Hematopoietic multipotent progenitor cell (in vitro differentiated cells): ENCODE results near the gene GFM1. TPM values are rescaled to one million over a fixed set of nuclear protein-coding genes. Genes with fewer than 3 reads are reported as not detected.

Experiments used
- DNase-seq, 3 donors: peaks; one replicate each; pipeline ENCODE4 v3.0.0-alpha.2; 2011 to 2015; ENCODE audit warnings: low read depth in 2 of 3, low spot score in 2 of 3
- total RNA-seq: library from RNA; depleted of rRNA; stranded (reverse); fragments of >200 nt; gene quantifications from one replicate; pipeline ENCODE4 v1.2.3, GENCODE V29; 2012

Gene GFM1
- total RNA-seq: 19.7 TPM

DNA sequence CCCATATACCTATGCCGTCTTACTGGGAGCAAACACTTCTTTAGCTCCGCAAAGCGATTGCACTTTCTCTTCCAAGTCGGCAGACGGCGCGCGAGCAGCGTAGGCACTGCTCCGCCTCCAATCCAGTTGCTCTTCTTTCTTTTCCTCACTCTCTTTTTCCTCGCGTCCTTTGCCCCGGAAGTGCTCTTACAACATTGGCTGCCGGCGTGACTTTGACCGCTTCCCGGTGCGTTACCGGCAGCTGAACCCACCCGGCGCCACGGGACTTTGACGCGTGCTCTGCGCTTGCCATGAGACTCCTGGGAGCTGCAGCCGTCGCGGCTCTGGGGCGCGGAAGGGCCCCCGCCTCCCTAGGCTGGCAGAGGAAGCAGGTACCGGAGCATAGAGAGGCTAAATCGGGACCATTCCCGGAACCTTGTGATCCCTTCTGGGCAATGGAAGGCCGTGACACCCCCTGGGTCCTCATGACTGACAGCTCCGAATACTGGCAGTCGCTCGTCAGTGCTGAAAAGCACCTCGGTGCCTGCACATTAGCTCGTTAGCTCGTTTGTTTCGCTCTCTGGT lies at the start of gene GFM1:
Gene GFM1, plus strand, starts transcription at position 183 of the 564 bp plus-strand sequence. Its CDS starts 108 bp downstream, at position 291.
- DNase-seq: peak; percentile 83 to 98 (median 96)

DNA sequence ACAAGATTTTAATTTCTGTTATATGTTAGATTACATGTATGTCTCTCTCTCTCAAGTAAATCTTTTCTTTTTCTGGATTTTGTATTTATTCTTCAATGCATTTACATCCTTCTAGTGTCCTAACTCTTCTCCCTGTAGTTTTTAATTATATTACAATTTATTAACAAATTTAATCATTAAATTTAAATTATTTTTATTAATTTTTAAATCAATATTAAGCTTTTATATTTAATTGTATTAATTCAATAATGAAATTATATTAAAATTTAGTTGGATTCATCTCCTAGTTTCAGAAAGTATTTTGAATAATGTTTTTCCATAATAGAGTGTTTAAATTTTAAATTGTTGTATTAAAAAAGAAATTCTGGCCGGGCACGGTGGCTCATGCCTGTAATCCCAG lies 43.5 kb upstream of the GFM1 start:
- DNase-seq: no peak

DNA sequence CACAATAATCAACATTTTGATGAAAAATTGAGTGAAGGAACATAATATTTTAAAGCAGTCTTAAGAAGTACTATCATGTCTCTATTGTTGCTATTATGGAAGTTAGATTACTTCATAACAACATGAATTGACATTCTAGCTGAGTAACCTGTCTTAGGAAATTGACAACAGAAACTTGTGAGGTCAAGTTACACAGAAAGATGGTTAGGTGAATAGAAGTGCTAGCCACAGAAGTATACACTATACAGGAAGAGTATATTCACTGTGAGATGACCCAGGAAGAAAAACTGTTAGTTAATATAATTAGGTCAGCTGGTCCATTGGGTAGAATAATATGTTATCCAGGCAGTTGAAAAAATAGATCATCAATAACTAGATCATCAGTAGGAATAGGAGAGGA lies 42.1 kb upstream of the GFM1 start:
- DNase-seq: no peak

DNA sequence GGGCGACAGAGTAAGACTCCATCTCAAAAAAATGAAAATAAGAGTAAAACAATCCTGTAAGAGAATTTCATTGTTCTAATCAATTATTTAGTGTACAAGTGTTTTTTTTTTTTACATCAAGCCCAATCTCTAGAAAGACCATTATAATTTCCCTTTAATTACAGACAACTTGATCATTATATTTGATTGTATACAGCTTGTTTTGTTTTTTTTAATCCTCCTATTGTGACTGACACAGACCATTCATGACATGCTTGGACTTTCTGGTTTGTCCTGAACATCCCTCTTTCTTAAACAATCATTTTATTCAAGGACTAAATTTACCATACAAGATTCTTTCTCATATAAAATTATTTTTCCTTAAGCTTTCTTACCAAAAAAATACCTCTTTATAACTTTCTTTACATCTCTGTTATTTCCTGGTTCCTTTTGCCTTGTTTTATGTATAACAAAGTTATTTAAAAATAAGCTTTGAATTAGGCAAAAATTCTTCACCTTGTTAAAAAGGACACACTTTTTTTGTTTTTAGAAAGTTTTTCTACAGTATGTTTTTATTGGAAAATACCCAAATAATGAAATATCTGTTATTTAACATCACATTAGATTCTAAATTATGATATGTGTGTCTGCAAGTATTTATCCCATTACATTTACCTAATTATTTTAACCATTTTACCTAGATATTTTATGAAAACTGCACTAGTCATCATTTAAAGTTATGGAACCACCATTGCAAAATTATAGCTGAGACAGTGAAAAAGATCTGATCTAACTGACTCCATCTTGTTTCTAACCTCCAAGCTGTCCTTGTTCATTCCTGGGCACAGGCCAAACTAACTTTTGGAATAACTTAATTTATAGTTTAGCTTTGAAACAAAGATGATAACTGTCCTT lies 26.1 kb upstream of the GFM1 start:
- DNase-seq: no peak

DNA sequence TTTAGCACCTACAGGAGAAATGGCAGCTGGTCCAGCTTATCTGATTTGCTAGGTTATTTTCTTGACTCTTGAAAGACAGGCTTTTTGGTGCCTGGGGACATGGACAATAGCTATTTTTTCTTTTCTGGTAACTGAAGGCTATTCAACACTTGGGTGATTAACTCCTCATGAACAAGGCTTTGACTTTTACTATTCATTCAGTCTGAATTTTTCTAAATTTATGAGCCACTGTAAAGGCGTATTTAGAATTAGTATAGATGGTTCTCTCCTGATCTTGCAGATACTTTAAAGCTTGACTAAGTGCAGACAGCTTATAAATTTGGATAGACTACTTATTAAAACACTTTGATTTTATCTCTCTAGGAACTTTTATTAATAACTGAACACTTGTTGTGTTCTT lies 18.4 kb upstream of the GFM1 start:
- no peak for DNase-seq

DNA sequence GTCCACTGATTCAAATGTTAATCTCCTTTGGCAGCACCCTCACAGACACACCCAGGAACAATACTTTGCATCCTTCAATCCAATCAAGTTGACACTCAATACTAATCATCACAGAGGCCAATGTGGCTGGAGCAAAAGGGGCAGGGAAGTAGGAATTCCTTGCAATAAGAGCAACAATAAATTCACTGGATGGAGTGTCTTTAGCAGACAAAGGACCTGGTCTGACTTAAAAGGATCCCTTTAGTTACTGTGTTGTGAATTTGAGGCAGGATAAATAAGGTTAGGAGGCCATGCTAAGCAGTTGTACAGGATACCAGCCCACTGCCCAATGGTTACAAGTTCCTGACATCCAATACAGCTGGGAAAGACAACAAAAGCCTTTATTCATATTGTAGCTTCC lies 12.3 kb upstream of the GFM1 start:
- DNase-seq: no peak

DNA sequence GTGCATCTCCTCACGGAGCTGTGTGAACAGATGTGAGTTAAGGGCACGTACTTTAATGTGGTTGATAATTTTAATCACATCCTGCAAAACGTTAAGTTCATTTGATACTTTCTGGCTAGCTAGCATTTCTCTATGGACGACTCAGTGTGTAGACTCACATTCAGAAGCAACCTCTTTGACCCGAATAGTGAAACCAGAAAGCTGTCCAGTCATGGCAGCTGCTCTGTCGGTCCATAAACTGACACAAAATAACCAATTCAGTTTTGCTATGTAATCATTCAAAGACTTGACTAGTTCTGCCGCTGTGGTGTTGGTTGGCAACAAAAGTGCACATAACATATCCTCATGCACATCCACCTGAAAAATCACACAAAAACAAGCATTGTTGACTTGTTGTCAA lies 3.7 kb upstream of the GFM1 start:
- DNase-seq: no peak

DNA sequence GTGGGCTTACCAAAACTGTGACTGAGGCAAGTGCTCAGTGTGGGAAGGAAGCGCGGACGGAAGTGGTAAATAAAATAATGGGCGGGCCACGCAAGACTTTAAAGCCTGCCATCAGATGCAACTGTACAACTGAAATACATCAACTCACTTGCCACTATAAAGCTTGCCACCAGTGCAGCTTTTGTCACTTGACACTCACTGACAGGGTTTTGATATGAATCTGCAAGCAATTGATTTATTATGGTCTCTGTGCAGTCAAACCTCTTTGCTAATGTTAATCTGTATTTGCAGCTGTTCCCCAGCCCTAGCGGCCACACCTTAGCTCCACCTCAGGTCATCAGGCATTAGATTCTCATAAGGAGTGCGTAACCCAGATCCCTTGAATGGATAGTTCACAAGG lies 2.3 kb upstream of the GFM1 start:
- DNase-seq: no peak

DNA sequence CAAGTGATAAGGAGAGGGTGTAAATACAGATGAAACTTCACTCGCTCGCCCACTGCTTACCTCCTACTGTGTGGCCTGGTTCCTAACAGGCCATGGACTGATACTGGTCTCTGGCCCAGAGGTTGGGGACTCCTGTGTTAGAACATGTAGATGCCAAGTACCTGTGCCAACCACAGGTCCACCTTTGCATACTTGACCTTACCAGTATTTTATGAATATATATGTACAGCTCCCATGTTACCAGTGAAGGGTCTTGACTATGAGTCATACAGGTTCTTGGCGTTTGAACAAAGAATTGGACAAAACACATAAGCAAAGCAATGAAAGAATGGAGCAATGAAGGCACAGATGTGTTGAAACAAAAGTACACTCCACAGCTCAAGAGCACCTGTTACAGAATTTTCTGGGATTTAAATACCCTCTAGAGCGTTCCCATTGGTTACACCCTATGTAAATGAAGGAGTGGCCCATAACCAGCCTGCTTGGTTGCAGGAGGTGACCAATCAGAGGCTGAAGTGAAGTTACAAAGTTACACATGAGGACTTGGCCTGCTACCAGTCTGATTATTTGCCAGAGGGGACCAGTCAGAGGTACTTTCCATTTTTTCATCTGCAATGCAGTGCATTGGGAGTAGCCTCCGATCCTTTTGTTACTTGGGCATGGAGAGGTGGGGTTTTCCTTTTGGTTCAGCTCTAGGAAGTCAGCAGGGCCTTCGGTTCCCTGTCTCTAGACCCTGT lies 1.7 kb upstream of the GFM1 start:
- DNase-seq: no peak

DNA sequence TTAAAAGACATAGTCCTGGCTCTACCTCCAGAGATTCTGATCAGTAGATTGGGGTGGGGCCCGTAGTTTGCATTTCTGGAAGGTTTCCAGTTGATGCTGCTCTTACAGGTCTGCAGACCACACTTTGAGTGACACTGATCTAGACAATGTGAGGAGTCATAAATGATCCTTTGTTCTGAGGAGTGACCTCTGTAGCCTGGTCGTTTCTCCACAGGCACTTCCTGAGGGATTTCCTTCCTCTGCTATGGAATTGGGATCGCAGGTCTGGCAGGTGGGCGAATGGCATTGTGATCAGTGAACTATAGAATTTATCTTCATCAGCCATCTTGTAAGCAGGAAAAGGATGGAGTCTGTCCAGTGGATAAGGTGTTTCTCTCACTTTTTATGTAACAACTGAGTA lies 5.5 kb downstream of the GFM1 start:
- DNase-seq: no peak

DNA sequence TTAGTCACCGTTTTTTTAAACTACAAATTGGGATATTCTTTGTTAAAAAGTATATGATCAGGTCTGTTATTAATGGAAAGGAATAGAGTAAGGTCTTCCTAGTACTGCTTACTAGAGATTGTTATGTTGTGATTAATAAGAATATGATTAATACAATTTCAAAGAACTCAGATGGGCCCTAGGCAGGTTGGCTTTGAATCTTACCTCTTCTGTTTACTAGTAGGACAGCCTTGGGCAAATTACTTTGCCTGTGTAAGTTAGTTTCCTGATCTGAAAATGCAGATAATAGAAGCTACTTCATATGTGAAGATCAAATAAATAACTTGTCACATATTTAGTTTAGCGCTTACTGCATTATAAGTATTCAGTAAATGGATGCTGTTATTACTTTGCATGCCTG lies 6.9 kb downstream of the GFM1 start:
- DNase-seq: no peak

DNA sequence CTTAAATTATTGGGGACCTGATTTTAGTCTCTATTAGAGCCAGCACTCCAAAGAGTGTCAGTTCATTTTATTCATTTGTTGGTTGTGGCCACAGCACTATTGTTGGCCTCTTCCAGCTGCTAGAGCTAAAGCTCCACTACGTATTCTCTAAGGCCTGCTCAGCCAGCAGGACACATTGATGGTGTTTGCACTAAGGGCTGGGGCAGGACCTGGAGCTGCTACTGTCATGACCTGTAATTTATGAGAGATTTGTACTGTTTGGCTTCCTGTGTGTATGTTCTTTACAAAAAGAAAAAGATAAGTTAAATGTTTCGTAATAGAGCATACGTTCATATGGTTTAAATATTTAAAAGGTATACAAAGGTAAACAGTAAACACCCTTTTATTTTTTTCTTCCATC lies 8.1 kb downstream of the GFM1 start:
- no peak for DNase-seq

DNA sequence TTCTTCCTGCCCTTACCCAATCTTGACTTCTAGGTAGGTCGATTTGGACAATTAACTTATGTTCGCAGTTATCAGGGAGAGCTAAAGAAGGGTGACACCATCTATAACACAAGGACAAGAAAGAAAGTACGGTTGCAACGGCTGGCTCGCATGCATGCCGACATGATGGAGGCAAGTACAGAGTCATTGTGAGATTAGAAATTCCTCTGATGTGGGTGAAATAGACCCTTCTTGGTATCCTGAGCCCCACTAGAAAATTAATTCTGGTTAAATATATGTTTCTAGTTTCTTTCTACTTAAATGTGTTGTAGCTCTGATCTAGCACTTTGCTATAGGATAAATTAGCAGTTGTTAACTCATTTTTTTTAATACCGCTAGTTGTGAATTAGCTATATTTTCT lies 14.6 kb downstream of the GFM1 start:
- no peak for DNase-seq

DNA sequence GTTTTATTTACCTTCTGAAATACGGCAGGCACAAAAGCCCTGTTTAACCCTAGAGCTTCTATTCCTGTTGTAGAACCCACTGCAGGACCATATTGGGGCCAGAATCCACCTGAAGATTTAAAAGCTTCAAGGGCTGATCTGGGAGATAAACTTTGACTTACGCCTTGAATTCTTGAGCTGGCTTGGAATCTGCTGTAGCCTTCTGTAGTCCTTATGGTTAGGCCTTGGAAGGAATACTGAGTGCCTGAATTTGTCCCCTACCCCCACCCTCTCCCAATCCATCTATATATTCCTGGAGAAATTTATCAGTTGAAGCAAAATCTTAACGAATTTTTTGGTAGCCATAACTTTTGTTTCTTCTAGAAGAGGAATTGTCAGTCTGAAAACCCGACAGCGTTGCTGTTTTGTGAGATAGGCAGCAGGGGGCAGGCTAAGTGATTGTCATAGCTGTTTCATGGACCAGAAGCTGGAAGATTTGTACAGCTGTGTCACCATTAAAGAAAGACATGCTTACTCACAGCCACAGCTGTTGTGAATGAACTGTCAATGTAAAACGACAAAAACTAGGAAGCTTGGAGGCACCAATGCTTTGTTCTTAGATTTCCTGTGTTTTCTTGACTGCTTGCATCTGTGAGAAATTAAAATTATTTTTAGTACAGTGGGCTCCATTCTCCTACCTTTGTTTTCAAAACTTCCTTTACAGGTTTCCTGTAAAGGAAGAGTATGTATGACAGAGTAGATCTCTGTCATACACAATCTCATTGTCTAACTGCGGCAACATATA lies 15.3 kb downstream of the GFM1 start:
- peak in 2 of 3 donors; percentile 77 to 88 for DNase-seq

DNA sequence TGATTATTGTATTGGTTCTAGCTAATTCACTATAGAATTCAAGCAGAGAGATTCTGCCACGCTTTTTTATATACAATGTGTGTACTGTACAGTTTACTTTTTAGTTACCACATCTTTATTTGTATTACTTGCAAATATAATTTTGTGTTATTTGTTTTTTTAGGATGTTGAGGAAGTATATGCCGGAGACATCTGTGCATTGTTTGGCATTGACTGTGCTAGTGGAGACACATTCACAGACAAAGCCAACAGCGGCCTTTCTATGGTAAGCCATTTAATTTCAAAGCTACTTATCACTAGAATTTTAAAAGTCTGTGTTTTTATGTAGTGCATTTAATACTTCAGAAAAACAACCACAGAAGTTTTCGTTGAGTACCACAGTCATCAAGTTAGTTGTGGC lies 16.4 kb downstream of the GFM1 start:
- no peak for DNase-seq

DNA sequence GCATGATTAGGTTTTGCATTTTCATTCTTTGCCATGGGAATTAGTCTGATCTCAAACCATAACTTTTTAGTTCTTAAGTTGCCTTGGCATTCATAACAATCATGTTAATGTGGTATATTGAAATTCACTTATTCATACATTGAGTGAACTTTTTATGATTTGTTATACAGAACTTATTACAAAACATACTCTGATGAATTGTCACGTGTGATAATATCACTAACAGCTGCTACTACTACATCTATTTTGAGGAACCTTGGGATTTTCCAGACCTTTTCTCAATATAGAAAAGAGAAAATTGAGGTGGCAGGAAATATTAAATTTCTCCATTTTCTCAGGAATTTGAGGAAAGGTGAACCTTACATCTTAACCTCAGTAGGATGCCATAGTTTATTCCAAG lies 18.9 kb downstream of the GFM1 start:
- no peak for DNase-seq

DNA sequence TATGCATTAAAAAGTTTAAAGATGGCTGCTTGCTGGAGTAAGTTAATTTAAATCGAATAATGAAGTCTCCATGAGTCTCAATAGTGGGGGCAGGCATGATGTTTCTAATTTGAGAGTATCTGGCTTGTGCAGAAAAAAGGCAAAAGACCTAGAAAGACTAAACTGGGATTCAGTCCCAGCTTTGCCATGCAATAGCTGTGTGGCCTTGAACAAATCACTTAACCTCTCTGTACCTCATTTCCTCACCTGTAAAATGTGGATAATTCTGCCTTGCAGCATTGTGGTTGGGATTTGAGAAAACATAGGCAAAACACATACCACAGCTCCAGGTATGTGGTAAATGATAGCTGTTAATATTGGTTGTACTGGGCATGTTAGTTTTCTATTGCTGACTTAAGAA lies 19.5 kb downstream of the GFM1 start:
- DNase-seq: no peak

DNA sequence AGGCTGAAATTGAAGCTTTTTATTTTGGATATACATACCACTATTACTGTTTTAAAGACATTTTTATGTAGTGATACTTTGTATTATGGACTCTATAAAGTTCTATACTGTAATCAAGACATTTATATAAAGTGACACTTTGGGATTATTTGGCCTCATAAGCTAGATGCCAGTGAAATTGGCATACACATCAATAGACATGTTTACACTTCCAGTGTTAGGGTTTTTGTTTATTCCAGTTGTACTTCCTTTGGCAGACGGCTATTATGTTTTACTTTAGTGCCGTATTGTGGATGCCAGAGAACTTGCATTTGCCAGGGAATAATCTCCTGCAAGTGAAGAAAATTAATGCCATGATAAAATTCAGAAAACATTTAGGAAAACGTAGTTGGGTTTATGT lies 22.1 kb downstream of the GFM1 start:
- no peak for DNase-seq

DNA sequence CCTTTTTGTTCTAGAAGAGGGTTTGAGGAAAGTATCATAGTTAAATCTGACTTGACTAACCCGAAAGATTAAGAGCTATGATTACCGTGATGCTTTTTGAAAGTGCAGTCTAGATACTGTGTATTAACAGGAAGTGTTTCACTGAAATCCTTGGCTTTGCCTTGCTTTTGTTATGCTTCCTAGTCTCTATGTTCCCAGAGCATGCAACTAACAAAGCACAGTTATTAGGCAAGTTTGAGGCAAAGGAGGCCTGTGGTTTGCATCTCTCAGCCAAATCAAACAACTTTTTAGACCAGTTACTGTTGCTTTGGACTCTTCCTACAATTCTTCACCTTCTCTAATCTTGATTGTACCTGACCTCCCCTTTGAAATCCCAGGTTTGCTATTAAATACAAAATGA lies 24.2 kb downstream of the GFM1 start:
- no peak for DNase-seq

DNA sequence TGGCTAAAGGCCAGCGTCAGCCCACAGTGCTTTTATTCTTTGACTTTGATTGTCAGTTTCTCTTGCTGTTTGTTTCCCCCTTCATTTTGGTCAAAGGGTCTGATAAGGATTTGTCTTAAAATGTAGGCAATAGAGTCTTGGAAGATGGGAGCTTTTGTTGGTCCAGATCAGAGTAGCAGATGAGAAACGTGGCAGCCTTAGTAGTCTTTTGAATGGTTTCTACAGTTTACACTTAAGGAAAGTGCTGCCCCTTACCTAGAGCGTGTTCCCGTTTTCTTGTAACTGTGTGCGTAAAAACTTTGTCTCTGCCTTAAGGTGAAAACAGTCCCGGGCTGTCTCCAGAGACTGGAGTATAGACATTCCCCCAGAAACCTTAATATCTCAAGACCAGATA lies 27.5 kb downstream of the GFM1 start:
- no peak for DNase-seq
